GM12878 (cell line): Measurements from ENCODE around the gene RASAL1. TPM values are rescaled to one million over a fixed set of nuclear protein-coding genes. Genes with fewer than 3 reads are reported as not detected.

Source experiments
- ATAC-seq: fragments of 200-7000 bp; cut with Tn5 transposase; 3 replicates; pipeline ENCODE4 v1.9.1; 2020; ENCODE audit warnings: mild to moderate bottlenecking, moderate library complexity
- BruUV-seq: library from RNA; stranded (reverse); fragments of 400-500 nt; replicated peaks from 2 replicates; lab custom pipeline; 2021; lab: Mats Ljungman, UMichigan
- CTCF ChIA-PET: fragments of 300-600 bp; sonication (Branson Sonifier 250); formaldehyde crosslinking; extraction: SDS; loops from one replicate; lab custom pipeline; 2021; ENCODE audit warnings: inconsistent platforms; lab: Yijun Ruan, JAX
- POLR2A ChIA-PET: fragments of 350-600 bp; formaldehyde crosslinking; extraction: SDS; loops from one replicate; lab custom pipeline; 2021; ENCODE audit warnings: inconsistent platforms; lab: Charles Lee
- RAD21 ChIA-PET: fragments of 300-600 bp; sonication (Branson Sonifier 250); formaldehyde crosslinking; loops from one replicate; lab custom pipeline; 2023; ENCODE audit warnings: antibody characterized with exemption; ENCODE audit not compliant: unreplicated experiment; lab: Charles Lee
- SMC1A ChIA-PET: fragments of 300-600 bp; sonication (Branson Sonifier 250); formaldehyde crosslinking; loops from one replicate; lab custom pipeline; 2023; ENCODE audit not compliant: unreplicated experiment, uncharacterized antibody; lab: Charles Lee
- DNase-seq: peaks from one replicate; pipeline ENCODE4 v3.0.0-alpha.2; 2011; ENCODE audit warnings: low read depth, low spot score
- FAIRE-seq: peaks from 3 replicates; lab custom pipeline; 2011; peaks lifted over from hg19 to GRCh38; lab: Jason Lieb, UNC
- H2AFZ ChIP-seq: 2 replicates; pipeline ENCODE4 v1.6.0; 2011; ENCODE audit warnings: low read depth, low read length, control low read depth; ENCODE audit not compliant: control insufficient read depth
- H3K27ac ChIP-seq: 2 replicates; pipeline ENCODE4 v1.5.1; 2011; ENCODE audit warnings: control low read depth; ENCODE audit not compliant: control insufficient read depth, insufficient read depth
- H3K27me3 ChIP-seq, 2 experiments: replicated peaks in 1 of 2; 2 replicates each; pipeline versions ENCODE4 v1.6.0 to v1.6.1; 2011; ENCODE audit warnings: low read length in 1 of 2; ENCODE audit not compliant: control insufficient read depth in 2 of 2, insufficient read depth in 2 of 2
- H3K36me3 ChIP-seq, 2 experiments: 2 replicates each; pipeline ENCODE4 v1.5.1; 2011; ENCODE audit warnings: low read length in 1 of 2; ENCODE audit not compliant: control insufficient read depth in 2 of 2, insufficient read depth in 2 of 2
- H3K4me1 ChIP-seq: 2 replicates; pipeline ENCODE4 v1.6.1; 2011; ENCODE audit warnings: mild to moderate bottlenecking, low read length, moderate library complexity, mixed read lengths; ENCODE audit not compliant: control insufficient read depth, insufficient read depth
- H3K4me2 ChIP-seq: 2 replicates; pipeline ENCODE4 v1.6.0; 2011; ENCODE audit warnings: control low read depth; ENCODE audit not compliant: control insufficient read depth, insufficient read depth
- H3K4me3 ChIP-seq: fragments of 200-600 bp; sonication (generic); 2 replicates; pipeline ENCODE4 v1.5.1; 2016
- H3K79me2 ChIP-seq: 2 replicates; pipeline ENCODE4 v1.6.0; 2011; ENCODE audit warnings: low read length; ENCODE audit not compliant: control insufficient read depth, insufficient read depth
- H3K9ac ChIP-seq: 2 replicates; pipeline ENCODE4 v1.8.0; 2011; ENCODE audit warnings: low read length, control low read depth, mixed read lengths; ENCODE audit not compliant: control insufficient read depth, insufficient read depth
- H3K9me3 ChIP-seq: replicated peaks from 3 replicates; pipeline ENCODE4 v1.5.1; 2011; ENCODE audit warnings: mild to moderate bottlenecking, low read length; ENCODE audit not compliant: control insufficient read depth, insufficient read depth
- H4K20me1 ChIP-seq: 2 replicates; pipeline ENCODE4 v1.6.0; 2011; ENCODE audit not compliant: control insufficient read depth, insufficient read depth
- BACH1 ChIP-seq: fragments of 450-650 bp; IDR thresholded peaks from 2 replicates; pipeline ENCODE4 v1.6.1; 2017; ENCODE audit warnings: mild to moderate bottlenecking, borderline replicate concordance
- BCL3 ChIP-seq: IDR thresholded peaks from 2 replicates; pipeline ENCODE4 v1.6.1; 2011; ENCODE audit warnings: borderline replicate concordance, low read depth, mild to moderate bottlenecking, moderate library complexity, low read length; ENCODE audit not compliant: insufficient read depth, poor library complexity, severe bottlenecking
- BMI1 ChIP-seq: fragments of 450-650 bp; IDR thresholded peaks from 2 replicates; pipeline ENCODE4 v1.6.1; 2016; ENCODE audit warnings: mild to moderate bottlenecking, moderate library complexity, borderline replicate concordance
- BRCA1 ChIP-seq: IDR thresholded peaks from 2 replicates; pipeline ENCODE4 v1.6.1; 2011; ENCODE audit warnings: low read depth, low read length, improper control_type of control experiment
- NFXL1 ChIP-seq: fragments of 450-650 bp; IDR thresholded peaks from 2 replicates; pipeline ENCODE4 v1.6.1; 2017; ENCODE audit warnings: antibody characterized with exemption, mild to moderate bottlenecking, borderline replicate concordance
- NR2F1 ChIP-seq: fragments of 450-650 bp; conservative IDR thresholded peaks from 2 replicates; pipeline ENCODE4 v1.6.1; 2017; ENCODE audit warnings: mild to moderate bottlenecking
- NRF1 ChIP-seq: conservative IDR thresholded peaks from 2 replicates; pipeline ENCODE4 v1.6.1; 2011; ENCODE audit warnings: mild to moderate bottlenecking, low read depth, low read length, improper control_type of control experiment
- PAX8 ChIP-seq: fragments of 450-650 bp; IDR thresholded peaks from 2 replicates; pipeline ENCODE4 v1.6.1; 2017; ENCODE audit warnings: mild to moderate bottlenecking, moderate library complexity
- PML ChIP-seq: IDR thresholded peaks from 2 replicates; pipeline ENCODE4 v1.6.1; 2012; ENCODE audit warnings: low read length, inconsistent platforms
- RB1 ChIP-seq: fragments of 450-650 bp; formaldehyde crosslinking; IDR thresholded peaks from 2 replicates; pipeline ENCODE4 v1.6.1; 2017; ENCODE audit warnings: mild to moderate bottlenecking, borderline replicate concordance
- RCOR1 ChIP-seq: conservative IDR thresholded peaks from 2 replicates; pipeline ENCODE4 v1.6.1; 2012; ENCODE audit warnings: low read depth, low read length, improper control_type of control experiment
- RELB ChIP-seq: fragments of 450-650 bp; IDR thresholded peaks from 2 replicates; pipeline ENCODE4 v1.6.1; 2017; ENCODE audit warnings: low read depth, mild to moderate bottlenecking, moderate library complexity
- STAT3 ChIP-seq: IDR thresholded peaks from 2 replicates; pipeline ENCODE4 v1.6.1; 2011; ENCODE audit warnings: low read depth, low read length, improper control_type of control experiment
- SUZ12 ChIP-seq: fragments of 200-600 bp; sonication (generic); IDR thresholded peaks from one replicate; pipeline ENCODE4 v1.6.1; 2018; ENCODE audit warnings: antibody characterized with exemption, mild to moderate bottlenecking; ENCODE audit not compliant: unreplicated experiment
- WRNIP1 ChIP-seq: IDR thresholded peaks from 2 replicates; pipeline ENCODE4 v1.6.1; 2011; ENCODE audit warnings: low read depth, low read length, improper control_type of control experiment, borderline replicate concordance
- WGBS: methylation state at CpG from one replicate; pipeline ENCODE4 v1.1.6; 2016; ENCODE audit warnings: low lambda C conversion rate; ENCODE audit not compliant: insufficient replicate concordance, insufficient coverage; ENCODE audit errors: missing lambda C conversion rate; 5-methylcytosine and 5-hydroxymethylcytosine counted together
- in situ Hi-C: fragments of 300-500 bp; cut with MboI; formaldehyde crosslinking; loops from 9 replicates; pipeline ENCODE4 v1.14.3; 2018; ENCODE audit warnings: mixed read lengths
- intact Hi-C: fragments of 100-400 bp; cut with micrococcal nuclease; formaldehyde crosslinking; loops from one replicate; pipeline ENCODE4 v1.14.2; 2022; ENCODE audit not compliant: unreplicated experiment
- polyA plus RNA-seq, 11 experiments: library from polyadenylated mRNA; depleted of rRNA in 4 of 11; unstranded in 6 of 11; stranded (reverse) in 5 of 11; fragments of >200 nt; fragmentation: Nextera tagmentation in 4 of 11; fragmentation: Illumina TruSeq in 1 of 11; extraction: Ambion mirVana in 4 of 11; extraction: Trizol in 1 of 11; gene quantifications; 1 replicate in 1 of 11; 2 replicates in 10 of 11; pipeline versions ENCODE4 v1.2.1 to v1.2.3, GENCODE V29; 2011 to 2016; ENCODE audit warnings: inconsistent platforms in 2 of 11, missing spikeins in 2 of 11, low read depth in 1 of 11
- total RNA-seq, 4 experiments: library from RNA; depleted of rRNA in 3 of 4; stranded (reverse); fragments of >200 nt in 3 of 4; fragmentation: Illumina TruSeq in 1 of 4; extraction: Trizol in 1 of 4; gene quantifications; 2 replicates each; pipeline versions ENCODE4 v1.2.1 to v1.2.3, GENCODE V29; 2013 to 2021

RASAL1 gene
- total and polyA plus RNA-seq, 10 of the 15 experiments (the other 5 are each of a cell fraction or from before 2014, with no cell fraction given) = 0.12 to 1.0 (median 0.52) TPM; not detected in 6

- RAD21 ChIA-PET = no interaction called here
- no peak for FAIRE-seq
- no TSS peak for BruUV-seq
Measured at GRCh38 chr12:113112043-113112899, 23.3 kb downstream of the RASAL1 start.

GRCh38 chr12:113111247-113111646, 24.3 kb downstream of the RASAL1 start:
- no peaks in the 10 kb centered on the region for H3K79me2 ChIP-seq
- RAD21 ChIA-PET = no interaction called here
- FAIRE-seq (no peak), ATAC-seq (no peak), DNase-seq (no peak)
- SMC1A ChIA-PET = no interaction called here
- 58% methylated on average over 3 of the region's 3 CpGs for WGBS
- no peak overlapping the region for H3K4me2 ChIP-seq
- H3K9me3 ChIP-seq = no peaks in the 10 kb centered on the region
- in situ Hi-C loops = no loop called here
- no peak overlapping the region for H3K4me3 ChIP-seq
- intact Hi-C loops = no loop called here
- POLR2A ChIA-PET = no interaction called here
- CTCF ChIA-PET = no interaction called here
- H3K36me3 ChIP-seq = no peaks in the 10 kb centered on the region
- H3K9ac ChIP-seq = no peak overlapping the region
- H3K27ac ChIP-seq = no peak overlapping the region
- no peaks in the 10 kb centered on the region for H4K20me1 ChIP-seq
- no peak overlapping the region for H2AFZ ChIP-seq
- H3K4me1 ChIP-seq = no peaks in the 10 kb centered on the region
- BruUV-seq = no TSS peak
- H3K27me3 ChIP-seq = no peaks in the 10 kb centered on the region; a peak in 2 of 4 replicates
- TF ChIP-seq BMI1 (no peak), NRF1 (no peak), RCOR1 (no peak), RELB (no peak), STAT3 (no peak), NFXL1 (no peak), SUZ12 (no peak), WRNIP1 (no peak), BCL3 (no peak), BACH1 (no peak), PML (no peak), NR2F1 (no peak)

More at GRCh38 chr12:113112043-113112899, 23.3 kb downstream of the RASAL1 start:
- WGBS = 55% methylated on average over 38 of the region's 39 CpGs
- no peak for ATAC-seq
- no peak overlapping the region for H2AFZ ChIP-seq
- POLR2A ChIA-PET = no interaction called here
- H3K36me3 ChIP-seq = no peaks in the 10 kb centered on the region
- no peak overlapping the region for H3K4me2 ChIP-seq
- SMC1A ChIA-PET = no interaction called here
- H3K9ac ChIP-seq = no peak overlapping the region
- no peaks in the 10 kb centered on the region for H3K9me3 ChIP-seq
- no peak for DNase-seq
- intact Hi-C loops (no loop called here), in situ Hi-C loops (no loop called here)
- TF ChIP-seq RB1 (no peak), BRCA1 (no peak), PAX8 (no peak)
- no peaks in the 10 kb centered on the region for H3K4me1 ChIP-seq
- no peaks in the 10 kb centered on the region for H3K79me2 ChIP-seq
- H4K20me1 ChIP-seq = no peaks in the 10 kb centered on the region
- CTCF ChIA-PET = interaction anchor here (0.6 kb wide), 1 partner anchor 41 kb away, joined by 3 read pairs; no protein-coding TSS in a partner anchor
- no peak overlapping the region for H3K27ac ChIP-seq
- no peaks in the 10 kb centered on the region; a peak in 2 of 4 replicates for H3K27me3 ChIP-seq
- H3K4me3 ChIP-seq = no peak overlapping the region
